Endothelial cell of umbilical vein (primary cell): ENCODE results near the gene KRTCAP2.

Experiments
- JUN ChIP-seq: IDR thresholded peaks from 2 replicates; pipeline ENCODE4 v1.6.1; 2011; ENCODE audit warnings: borderline replicate concordance, low read depth; ENCODE audit not compliant: insufficient read length, insufficient read depth
- MYC ChIP-seq: IDR thresholded peaks from one replicate; pipeline ENCODE4 v1.6.1; 2011; ENCODE audit warnings: mild to moderate bottlenecking, low read depth, low read length

GRCh38 chr1:155131285-155131684, 41.8 kb downstream of the KRTCAP2 start:
- TF ChIP-seq JUN, result no peak
- no peak for TF ChIP-seq MYC
